NCI-H1092 (cell line): ENCODE data around the gene ATF6B.

Experiments used
- DNase-seq: peaks from one replicate; lab custom pipeline; 2025; lab: John Stamatoyannopoulos, UW

ATF6B gene

GRCh38 chr6:32127717-32128592, at the start of gene ATF6B:
ATF6B (minus strand) TSS chr6:32128246; CDS start chr6:32128207, 39 bp downstream.
- peak; percentile 95 for DNase-seq

GRCh38 chr6:32177183-32177787, 49.2 kb upstream of the ATF6B start:
- peak; percentile 44 for DNase-seq

GRCh38 chr6:32176476-32177182, 48.6 kb upstream of the ATF6B start:
- DNase-seq, result no peak

GRCh38 chr6:32175711-32176475, 47.8 kb upstream of the ATF6B start, which contains the start of gene AGPAT1:
AGPAT1 (minus strand) TSS chr6:32176084; CDS start chr6:32171496, 4,588 bp downstream.
- DNase-seq, result peak; percentile 85

DNA sequence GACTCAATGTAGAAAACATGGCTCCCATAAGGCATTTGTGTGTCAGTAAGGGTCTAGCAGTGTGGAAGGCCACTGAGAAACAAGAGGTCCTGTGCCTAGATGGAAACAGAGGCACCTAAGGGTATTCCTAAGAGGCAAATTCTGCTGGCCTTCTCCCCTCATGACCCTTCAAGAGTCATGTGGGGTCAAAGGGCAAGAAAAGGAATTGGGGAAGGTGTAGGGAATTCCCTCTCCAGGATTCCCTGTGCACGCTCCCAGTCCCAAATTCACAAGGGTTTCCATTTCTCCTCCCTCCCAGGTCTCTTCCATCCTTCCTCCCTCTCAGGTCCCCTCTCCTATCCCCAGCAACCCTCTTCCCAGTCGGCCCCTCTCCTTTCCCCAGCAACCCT, 47.3 kb upstream of the ATF6B start:
- no peak for DNase-seq

DNA sequence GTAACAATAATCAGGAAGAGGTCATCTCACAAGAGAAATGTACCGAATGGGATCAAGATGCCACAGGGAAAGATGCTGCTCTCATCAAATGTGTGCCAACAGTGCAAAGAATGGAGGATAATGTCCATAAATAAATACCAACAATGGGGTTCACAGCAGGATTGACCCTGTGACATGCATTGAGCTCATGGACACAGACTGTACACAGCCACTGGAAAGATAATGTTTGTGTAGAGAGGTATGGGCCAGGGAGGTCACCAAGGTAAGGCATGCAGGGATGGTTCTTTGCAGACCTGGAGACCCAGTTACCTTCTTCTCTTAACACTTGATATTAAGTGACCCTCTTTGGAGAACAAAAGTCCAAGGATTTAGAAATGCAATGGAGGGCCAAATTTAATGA, 46.4 kb upstream of the ATF6B start:
- no peak for DNase-seq

- no peak for DNase-seq
Observed at GRCh38 chr6:32173051-32173727, 45.1 kb upstream of the ATF6B start.

GRCh38 chr6:32171234-32171633, 43.2 kb upstream of the ATF6B start:
- DNase-seq, result no peak

DNA sequence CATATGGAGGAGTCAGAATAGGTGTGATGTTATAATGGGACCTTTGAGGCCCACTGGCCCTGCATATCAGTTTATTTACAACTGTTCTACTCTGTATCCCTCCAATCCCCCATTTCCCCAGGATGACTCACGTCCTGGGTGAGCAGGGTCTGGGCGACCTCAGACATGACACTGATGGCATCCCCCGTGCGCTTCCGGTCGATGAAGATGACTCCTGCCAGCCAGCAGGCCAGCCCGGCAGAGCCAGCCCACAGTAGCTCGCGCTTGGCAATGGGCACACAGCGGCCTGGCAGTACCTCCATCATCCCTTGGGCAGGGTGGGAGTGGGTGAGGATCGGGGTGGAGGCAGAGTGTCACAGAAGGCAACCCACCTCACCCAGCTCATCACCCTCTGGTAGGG, 42.2 kb upstream of the ATF6B start:
- no peak for DNase-seq

DNA sequence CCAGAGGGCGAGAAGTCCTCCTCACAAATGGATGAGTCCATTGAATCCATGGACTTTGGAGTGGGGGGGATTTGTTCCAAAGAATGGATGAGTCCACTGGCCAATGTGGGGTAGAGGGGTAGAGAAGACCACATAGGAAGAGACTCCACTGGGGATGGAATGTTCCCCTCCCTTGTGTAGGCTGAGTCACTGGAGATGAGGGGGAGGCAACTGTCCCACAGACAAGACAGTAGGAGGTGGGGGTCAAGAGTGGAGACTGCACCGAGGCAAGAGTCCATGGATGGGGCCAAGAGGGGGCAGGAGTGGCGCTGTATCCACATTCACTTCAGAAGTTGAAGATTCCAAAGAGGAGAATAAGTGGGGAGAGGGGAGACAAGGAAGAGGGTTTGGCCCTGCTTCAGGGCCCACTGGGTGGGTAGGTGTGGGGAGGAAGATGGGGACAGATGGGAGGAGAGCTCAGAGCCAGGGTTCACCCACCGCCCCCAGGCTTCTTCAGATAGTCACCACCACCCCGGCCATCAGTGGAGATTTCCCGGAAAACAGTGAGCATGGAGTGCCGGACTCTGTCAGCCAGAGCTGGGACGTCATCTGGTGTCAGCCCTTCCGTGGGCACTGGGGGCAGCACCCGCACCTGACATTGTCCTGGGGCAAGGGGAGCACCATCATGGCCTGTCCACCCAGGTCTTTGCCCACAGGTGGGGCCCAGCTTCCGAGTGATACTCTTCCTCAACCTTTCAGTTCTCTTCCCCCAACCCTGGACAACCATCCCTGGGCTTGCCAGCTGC, 41.0 kb upstream of the ATF6B start:
- no peak for DNase-seq

- no peak for DNase-seq
Observed at GRCh38 chr6:32168350-32168749, 40.3 kb upstream of the ATF6B start.

GRCh38 chr6:32167761-32168262, 39.8 kb upstream of the ATF6B start:
- no peak for DNase-seq

DNA sequence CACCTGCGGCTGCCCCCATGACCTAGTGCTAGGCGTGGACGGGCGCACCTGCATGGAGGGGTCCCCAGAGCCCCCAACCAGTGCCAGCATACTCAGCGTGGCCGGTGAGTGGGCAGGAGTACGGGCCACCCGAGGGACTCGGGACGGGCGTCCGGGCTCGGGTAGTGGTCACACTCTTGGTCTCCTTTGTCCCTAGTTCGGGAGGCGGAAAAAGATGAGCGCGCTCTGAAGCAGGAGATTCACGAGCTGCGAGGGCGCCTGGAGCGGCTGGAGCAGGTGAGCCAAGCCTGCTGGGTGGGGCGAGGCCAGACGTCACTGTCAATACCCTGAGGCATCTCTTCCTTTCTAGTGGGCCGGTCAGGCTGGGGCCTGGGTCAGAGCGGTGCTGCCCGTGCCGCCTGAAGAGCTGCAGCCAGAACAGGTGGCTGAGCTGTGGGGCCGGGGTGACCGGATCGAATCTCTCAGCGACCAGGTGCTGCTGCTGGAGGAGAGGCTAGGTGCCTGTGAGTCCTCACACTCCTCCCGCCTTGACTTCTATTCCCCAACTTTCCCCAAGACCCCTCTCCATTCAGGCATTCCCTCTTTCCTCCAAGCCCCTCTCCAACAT, 39.2 kb upstream of the ATF6B start:
- no peak for DNase-seq

GRCh38 chr6:32166411-32167061, 38.5 kb upstream of the ATF6B start:
- no peak for DNase-seq

DNA sequence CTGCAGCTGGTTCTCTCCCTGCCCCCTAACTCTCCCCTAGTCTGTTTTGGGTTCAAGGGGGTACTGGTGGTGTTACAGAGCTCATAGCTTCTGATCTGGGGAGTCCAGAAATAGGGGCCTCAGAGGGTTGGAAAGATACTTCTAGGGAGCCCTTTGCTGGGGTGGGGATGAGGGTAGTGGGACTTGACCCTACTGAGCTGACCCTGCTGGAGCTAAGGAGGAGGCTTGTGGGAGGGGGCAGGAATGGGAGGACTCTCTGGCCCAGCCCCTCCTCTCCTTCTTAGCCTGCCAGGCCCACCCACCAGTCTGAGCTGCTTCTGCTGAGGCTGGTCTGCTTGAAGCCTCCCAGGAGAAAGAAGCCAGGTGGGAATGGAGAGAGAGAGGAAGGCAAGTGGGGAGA, 36.2 kb upstream of the ATF6B start, which contains the start of gene EGFL8:
Gene EGFL8, plus strand, starts transcription at position 301 of the 400 bp plus-strand sequence. CDS start 1,571 bp downstream, outside the sequence.
- no peak for DNase-seq

DNA sequence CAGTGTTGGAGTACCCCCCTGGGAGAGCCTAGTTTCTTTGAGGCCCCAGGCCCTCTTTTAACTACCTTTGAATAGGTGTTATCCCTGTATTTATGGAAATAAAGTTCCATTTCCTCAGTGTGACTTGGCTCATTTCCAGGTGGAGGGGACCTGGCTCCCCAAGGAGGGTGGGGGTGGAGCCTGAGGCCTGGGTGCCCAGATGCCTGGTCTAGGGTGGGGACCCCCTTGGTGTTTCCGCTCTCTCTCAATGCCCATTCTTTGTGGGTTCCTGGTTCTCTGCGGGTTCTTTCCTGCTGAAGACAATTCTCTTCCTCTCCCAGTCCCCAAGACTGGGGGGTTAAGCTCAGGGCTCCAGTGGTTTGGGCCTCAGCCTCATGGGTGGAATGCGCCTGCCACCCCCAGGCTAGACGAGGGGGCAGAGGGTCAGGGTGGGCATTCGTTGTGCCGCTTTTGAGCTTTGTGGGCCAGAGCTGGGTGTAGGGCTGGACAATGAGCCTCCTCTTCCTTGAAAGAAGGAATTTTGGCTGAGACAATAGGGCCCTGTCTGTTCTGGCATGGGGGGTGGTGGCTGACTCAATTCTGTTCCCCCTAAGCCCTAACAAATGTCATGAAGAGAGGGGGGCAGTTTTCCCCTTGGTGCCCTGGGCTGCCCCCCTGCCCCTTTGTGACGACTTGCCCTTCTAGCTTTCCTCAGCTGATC, 35.7 kb upstream of the ATF6B start:
- DNase-seq, result no peak

- no peak for DNase-seq
Observed at GRCh38 chr6:32158052-32158451, 30.0 kb upstream of the ATF6B start.

GRCh38 chr6:32156891-32157290, 28.8 kb upstream of the ATF6B start:
- no peak for DNase-seq
